GM18519 (cell line): Measurements from ENCODE around the gene MRGPRD.
"Not testable (repeated sequence)": the region's sequence is repeated elsewhere in the genome, so short reads cannot be mapped to it uniquely, and the experiment has no call there.

Experiments
- ATAC-seq: cut with Tn5 transposase; IDR thresholded peaks from one replicate; pipeline ENCODE4 v1.9.1; 2021; ENCODE audit warnings: mild to moderate bottlenecking, moderate library complexity; ENCODE audit not compliant: unreplicated experiment, low FRiP score

MRGPRD gene

DNA sequence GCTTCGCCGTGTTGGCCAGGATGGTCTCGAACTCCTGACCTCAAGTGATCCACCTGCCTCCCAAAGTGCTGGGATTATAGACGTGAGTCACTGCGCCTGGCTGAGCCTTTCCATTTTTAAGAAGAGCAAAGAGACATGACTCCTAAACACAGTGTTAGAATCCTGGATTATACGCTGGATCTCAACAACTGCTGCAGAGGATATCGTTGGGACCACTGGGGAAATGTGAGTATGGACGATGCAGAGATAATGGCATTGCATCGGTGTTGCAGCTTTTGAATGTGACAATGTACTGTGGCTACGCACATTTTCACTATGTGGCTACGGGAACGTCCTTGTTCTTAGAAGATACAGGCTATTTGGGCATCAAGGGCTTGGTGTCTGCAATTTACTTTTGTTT, 26.0 kb upstream of the MRGPRD start:
- ATAC-seq = no peak

DNA sequence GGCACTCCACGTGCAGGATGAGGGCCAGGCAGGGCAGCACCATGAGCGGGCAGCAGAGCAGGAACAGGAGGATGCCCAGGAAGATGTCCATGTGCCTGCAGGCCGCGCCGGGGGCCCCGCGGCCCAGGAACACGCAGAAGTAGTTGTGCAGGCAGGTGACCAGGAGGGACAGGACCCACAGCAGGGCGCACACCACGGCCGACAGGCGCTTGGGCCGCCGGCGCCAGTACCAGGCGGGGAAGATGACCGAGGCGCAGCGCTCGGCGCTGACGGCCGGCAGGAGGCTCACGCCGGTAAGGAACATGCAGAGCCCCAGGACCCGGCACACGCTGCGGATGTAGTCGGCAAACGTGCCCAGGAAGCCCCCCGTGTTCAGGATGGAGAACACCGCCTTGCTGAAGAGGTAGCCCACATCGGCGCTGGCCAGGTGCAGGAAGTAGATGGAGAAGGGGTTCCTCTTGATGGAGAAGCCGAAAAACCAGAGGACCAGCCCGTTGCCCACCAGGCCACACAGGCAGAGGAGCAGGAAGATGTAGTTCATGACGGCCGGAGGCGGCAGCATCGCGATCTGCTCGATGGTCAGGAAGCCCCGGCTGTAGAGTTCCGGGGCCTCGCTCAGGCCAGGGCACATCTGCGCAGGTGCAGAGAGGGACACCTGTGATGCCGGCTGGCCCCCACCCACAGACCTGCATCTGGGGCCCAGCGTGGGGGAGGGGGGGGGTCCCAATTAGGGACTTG, 25.0 kb upstream of the MRGPRD start:
- no peak for ATAC-seq

DNA sequence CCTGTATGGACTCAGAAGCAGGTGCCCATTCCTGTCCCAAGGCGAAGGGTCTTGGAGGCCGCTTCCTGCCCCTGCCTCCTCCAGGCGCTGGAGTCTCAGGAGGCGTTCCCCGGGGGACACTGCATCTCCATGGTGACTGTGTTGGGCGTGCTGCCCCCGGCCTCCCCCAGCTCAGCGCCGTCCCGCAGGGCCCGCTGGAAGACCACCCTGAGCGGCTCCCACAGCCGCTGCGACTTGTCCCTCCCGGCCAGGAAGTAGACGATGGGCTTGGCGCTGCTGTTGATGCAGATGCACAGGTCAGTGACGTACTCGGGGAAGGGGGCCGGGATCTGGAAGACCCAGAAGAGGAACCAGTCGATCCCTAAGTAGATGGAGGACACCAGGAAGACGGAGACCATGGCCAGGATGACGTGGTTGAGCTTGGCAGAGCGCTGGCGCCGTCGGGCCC, 24.4 kb upstream of the MRGPRD start:
- no peak for ATAC-seq

DNA sequence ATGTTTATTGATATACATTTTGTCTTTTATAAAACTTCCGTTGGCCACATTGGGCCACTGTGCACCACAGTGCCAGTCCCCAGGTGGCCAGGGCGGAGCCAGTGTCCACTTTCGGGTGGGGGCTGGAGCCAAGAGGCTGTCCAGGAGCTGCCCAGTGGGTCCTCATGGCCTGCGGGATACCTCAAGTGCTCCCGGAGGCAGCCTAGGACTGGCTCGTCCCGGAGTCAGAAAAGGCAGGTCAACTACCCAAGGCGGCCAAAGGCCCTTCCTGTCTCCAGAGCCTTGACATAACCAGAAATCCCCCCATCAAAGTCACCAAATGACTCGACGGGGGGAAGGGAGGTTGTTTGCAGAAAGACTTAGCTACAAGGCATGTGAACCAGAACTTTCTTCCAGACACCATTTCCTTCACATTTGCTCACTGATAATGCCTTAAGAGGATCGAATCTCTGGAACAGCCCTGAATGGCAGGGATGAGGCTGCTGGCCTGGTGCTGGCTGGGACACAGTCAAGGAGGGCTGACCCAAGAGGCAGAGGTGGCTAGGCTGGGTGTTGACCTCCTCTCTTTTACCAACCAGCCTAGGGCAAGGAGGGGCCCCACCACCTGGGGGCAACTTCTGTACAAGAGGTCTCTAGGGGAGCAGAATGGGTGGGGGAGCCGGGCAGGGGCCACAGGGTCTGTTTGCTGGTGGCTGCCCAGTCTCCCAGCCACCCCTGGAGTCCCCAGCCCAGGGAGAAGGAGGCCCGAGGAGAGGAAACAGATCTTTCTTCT, 23.8 kb upstream of the MRGPRD start:
- no peak for ATAC-seq

DNA sequence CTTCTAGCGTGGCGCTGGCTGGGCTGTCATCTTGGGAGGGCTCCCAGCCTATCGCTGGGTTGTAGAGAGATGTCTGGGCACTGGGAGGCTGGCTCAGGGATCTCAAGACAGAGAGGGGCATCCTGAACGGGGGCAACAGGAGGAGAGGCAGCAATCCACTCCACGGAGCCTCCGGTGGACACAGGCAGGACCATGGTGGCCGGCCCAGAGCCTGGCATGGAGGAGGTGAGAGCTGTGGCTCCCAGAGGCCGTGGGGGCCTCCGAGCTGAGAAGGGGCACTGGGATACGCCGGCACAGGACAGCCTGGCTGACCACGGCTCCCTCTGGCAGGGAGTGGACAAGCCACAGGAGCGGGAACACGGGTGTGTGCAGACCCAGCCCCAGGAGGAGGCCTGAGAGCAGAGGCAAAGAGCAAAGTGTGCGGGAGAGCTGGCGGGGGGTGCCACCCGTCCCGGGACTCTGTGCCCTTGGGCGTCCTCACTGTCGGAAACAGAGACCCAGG, 23.1 kb upstream of the MRGPRD start:
- ATAC-seq = no peak

DNA sequence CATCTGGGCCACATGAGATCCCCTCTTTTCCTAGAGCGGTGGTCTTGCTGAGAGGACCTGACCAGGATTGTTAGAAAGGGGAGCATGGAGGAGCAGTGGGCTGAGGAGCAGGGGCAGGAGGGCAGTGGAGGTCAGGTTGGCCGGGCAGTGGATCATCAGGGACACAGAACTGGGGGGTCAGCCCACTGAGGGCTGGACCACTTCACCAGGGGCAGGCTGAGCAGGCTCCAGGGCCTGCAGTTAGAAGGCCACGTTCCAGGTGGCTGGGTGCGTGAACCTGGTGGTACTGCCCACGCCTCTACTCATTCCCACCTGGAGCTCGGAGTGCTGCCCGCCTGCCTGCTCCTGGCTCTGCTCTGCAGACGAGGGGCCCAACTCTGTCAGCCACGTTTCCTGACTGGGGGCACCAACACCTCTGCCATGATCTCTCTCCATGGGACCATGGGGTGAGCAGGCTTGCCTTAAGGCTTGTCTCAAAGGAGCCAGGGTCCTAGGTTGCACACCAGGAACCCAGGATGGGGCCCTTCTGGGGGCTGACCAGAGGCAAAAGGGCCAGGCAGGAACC, 22.6 kb upstream of the MRGPRD start:
- ATAC-seq = no peak

GRCh38 chr11:69002570-69003231, 21.9 kb upstream of the MRGPRD start:
- no peak for ATAC-seq

- no peak for ATAC-seq
Observed at GRCh38 chr11:69002110-69002569, 21.4 kb upstream of the MRGPRD start.

- no peak for ATAC-seq
Observed at GRCh38 chr11:69001243-69002081, 20.7 kb upstream of the MRGPRD start.

DNA sequence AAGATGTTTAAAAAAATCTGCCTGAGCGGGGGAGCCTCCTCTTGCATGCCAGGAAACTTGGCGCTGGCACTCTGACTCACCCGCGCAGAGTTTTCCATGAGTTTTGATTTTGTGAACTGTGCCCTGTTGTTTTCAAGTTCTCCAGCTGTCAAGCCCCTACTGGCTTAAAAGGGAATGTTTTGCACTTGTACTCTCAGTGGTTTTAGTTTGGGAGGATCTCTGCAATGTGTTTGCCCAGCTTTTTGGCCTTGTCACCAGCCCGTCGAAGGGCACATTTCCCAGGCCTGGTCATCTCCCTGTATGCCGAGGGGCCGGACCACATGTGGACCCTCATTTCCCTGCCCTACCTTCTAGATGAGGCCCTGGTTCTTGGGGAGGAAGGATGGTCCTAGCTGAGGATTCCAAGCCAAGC, 20.1 kb upstream of the MRGPRD start:
- ATAC-seq = no peak

- no peak for ATAC-seq
Observed at GRCh38 chr11:69000391-69000790, 19.6 kb upstream of the MRGPRD start.

DNA sequence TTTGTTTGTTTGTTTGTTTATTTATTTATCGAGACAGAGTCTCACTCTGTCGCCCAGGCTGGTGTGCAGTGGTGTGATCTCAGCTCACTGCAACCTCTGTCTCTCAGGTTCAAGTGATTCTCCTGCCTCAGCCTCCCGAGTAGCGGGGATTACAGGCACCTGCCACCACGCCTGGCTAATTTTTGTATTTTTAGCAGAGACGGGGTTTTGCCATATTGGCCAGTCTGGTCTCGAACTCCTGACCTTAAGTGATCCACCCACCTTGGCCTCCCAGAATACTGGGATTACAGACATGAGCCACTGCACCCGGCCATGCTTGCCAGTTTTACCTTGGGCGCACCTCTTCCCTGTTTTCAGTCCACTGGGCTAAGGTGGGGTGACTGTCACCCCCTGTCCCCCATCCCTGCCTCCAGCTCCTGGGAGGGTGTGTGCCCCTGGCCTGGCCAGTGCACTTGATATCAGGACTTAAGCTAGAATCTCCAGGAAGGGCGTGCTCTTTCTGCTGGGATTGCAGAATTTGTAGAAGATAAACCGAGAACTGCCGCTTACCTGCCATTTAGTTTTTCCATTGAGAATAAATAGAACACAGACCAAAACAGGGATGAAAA, 19.1 kb upstream of the MRGPRD start:
- not testable (repeated sequence) for ATAC-seq

GRCh38 chr11:68999093-68999747, 18.4 kb upstream of the MRGPRD start:
- no peak for ATAC-seq

GRCh38 chr11:68998390-68998911, 17.7 kb upstream of the MRGPRD start:
- ATAC-seq = no peak

DNA sequence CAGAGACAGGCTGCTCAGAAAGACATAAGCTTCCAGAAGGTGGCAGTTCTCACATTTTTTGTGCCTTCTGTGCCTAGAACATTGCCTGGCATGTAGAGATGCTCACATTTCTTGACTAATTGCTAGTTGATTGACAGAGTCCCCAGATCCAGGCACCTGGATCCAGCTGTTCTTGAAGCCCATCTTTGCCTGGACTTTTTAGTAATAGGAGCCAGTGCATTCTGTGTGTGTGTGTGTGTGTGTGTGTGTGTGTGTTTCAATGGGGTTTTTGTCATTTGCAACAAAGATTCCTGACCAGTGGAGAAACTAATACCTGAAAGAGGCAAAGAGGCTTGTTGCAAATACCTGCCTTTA, 17.2 kb upstream of the MRGPRD start:
- no peak for ATAC-seq

- no peak for ATAC-seq
Observed at GRCh38 chr11:68997124-68997994, 16.6 kb upstream of the MRGPRD start.

DNA sequence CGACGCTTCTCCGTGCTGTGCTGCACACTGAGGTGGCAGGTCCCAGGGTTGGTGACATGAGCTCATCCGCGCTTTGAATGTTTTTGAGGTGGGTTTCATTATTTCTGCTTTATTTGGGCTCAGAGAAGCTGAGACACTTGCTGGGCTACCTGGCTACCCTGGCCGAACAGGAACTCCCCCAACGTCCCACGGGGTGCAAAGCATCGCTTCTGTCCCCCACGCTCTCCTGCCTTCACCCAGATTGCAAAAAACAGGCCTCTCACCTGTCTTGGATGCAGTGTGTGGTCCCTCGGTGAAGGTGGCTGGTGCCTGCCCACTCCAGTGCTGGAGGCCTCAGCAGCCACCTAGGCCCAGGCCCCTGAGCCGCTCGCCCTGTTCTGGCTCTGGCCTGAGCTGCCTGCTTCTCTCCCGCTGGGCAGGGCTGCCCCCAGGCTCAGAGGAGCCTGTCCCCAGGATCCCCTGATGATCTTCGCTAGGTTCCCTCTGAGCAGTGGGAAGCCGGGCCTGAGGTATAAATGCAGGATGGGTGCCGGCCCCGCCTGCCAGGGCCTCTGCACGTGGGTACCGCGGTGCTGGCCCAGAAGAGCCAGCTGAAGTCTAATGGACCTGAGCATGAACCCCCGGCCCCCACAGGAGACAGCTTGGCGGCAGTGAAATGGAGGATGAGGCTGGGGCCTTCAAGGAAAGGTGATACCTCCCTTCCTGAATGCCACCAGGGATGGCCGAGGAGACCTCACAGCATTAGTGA, 15.8 kb upstream of the MRGPRD start:
- ATAC-seq = no peak
